H1 (cell line): ENCODE measurements around the gene RAVER2. TPM values are rescaled to one million over a fixed set of nuclear protein-coding genes. Genes with fewer than 3 reads are reported as not detected.
"Not testable (repeated sequence)": the region's sequence is repeated elsewhere in the genome, so short reads cannot be mapped to it uniquely, and the experiment has no call there.

Source experiments
- CTCF ChIA-PET: fragments of 300-600 bp; sonication (Branson Sonifier 250); formaldehyde crosslinking; loops from one replicate; lab custom pipeline; 2021; ENCODE audit not compliant: partially characterized antibody; lab: Charles Lee
- POLR2A ChIA-PET: fragments of 300-600 bp; sonication (Branson Sonifier 250); formaldehyde crosslinking; loops from one replicate; lab custom pipeline; 2021; ENCODE audit warnings: inconsistent platforms; ENCODE audit not compliant: partially characterized antibody; lab: Charles Lee
- DNase-seq, 2 experiments: peaks; one replicate each; pipeline versions ENCODE4 v3.0.0 to v3.0.0-alpha.2; 2010 to 2022; ENCODE audit warnings: low spot score in 2 of 2, low read depth in 1 of 2, mixed read lengths in 1 of 2
- FAIRE-seq: peaks from 2 replicates; lab custom pipeline; 2011; peaks lifted over from hg19 to GRCh38; lab: Jason Lieb, UNC
- H2AFZ ChIP-seq: 2 replicates; pipeline ENCODE4 v1.8.1; 2012; ENCODE audit warnings: low read length, inconsistent platforms
- H2AK5ac ChIP-seq: 2 replicates; pipeline ENCODE4 v1.6.1; 2013; ENCODE audit warnings: low read depth, low read length
- H2BK120ac ChIP-seq: replicated peaks from 2 replicates; pipeline ENCODE3; 2013; ENCODE audit warnings: low read depth, low read length, inconsistent platforms
- H2BK12ac ChIP-seq: 2 replicates; pipeline ENCODE4 v1.6.1; 2013; ENCODE audit warnings: low read depth, low read length
- H2BK15ac ChIP-seq: 2 replicates; pipeline ENCODE4 v1.6.1; 2013; ENCODE audit warnings: low read length
- H2BK20ac ChIP-seq: 2 replicates; pipeline ENCODE4 v1.6.1; 2013; ENCODE audit warnings: low read length
- H2BK5ac ChIP-seq: 2 replicates; pipeline ENCODE4 v1.6.1; 2013; ENCODE audit warnings: low read depth, low read length
- H3K14ac ChIP-seq: 2 replicates; pipeline ENCODE4 v1.6.1; 2013; ENCODE audit warnings: inconsistent platforms; ENCODE audit not compliant: insufficient read length
- H3K18ac ChIP-seq: 2 replicates; pipeline ENCODE4 v1.6.1; 2013; ENCODE audit warnings: low read length; ENCODE audit errors: extremely low read depth
- H3K23ac ChIP-seq: 2 replicates; pipeline ENCODE4 v1.6.1; 2013; ENCODE audit warnings: inconsistent platforms; ENCODE audit not compliant: insufficient read length
- H3K23me2 ChIP-seq: 2 replicates; pipeline ENCODE4 v1.6.1; 2013; ENCODE audit warnings: low read depth, low read length
- H3K27ac ChIP-seq: 2 replicates; pipeline ENCODE4 v1.6.1; 2011; ENCODE audit warnings: low read depth, low read length, inconsistent platforms
- H3K27me3 ChIP-seq, 4 experiments: replicated peaks in 1 of 4; 1 replicate in 1 of 4; 2 replicates in 3 of 4; pipeline versions ENCODE4 v1.6.1 to v1.8.1; 2011 to 2013; ENCODE audit warnings: low read length in 3 of 4, mild to moderate bottlenecking in 3 of 4, inconsistent platforms in 2 of 4, mixed read lengths in 2 of 4, moderate library complexity in 1 of 4; ENCODE audit not compliant: control insufficient read depth in 3 of 4, insufficient read depth in 3 of 4; ENCODE audit errors: extremely low read depth in 1 of 4
- H3K36me3 ChIP-seq, 4 experiments: 2 replicates each; pipeline versions ENCODE4 v1.6.1 to v1.8.1; 2011 to 2013; ENCODE audit warnings: mild to moderate bottlenecking in 4 of 4, low read length in 3 of 4, moderate library complexity in 2 of 4, control low read depth in 1 of 4, inconsistent platforms in 1 of 4; ENCODE audit not compliant: insufficient read depth in 4 of 4, control insufficient read depth in 2 of 4
- H3K4ac ChIP-seq: replicated peaks from 2 replicates; pipeline ENCODE3; 2013; ENCODE audit warnings: low read length, low read depth, mixed read lengths, inconsistent platforms; ENCODE audit not compliant: insufficient read length
- H3K4me1 ChIP-seq, 4 experiments: replicated peaks in 1 of 4; 1 replicate in 1 of 4; 2 replicates in 3 of 4; pipeline versions ENCODE4 v1.6.1 to v1.8.1; 2011 to 2013; ENCODE audit warnings: low read length in 3 of 4, inconsistent platforms in 2 of 4, mixed read lengths in 1 of 4; ENCODE audit not compliant: insufficient read depth in 4 of 4, control insufficient read depth in 3 of 4
- H3K4me2 ChIP-seq, 2 experiments: 2 replicates each; pipeline versions ENCODE4 v1.6.1 to v1.8.1; 2011 to 2013; ENCODE audit warnings: low read depth in 2 of 2, low read length in 2 of 2, control low read depth in 1 of 2, inconsistent platforms in 1 of 2, mild to moderate bottlenecking in 1 of 2; ENCODE audit not compliant: insufficient read depth in 1 of 2
- H3K4me3 ChIP-seq, 4 experiments: fragments of 200-600, 300-600 bp in 1 of 4; sonication (generic), shearing (Covaris generic), sonication (Bioruptor Twin) in 1 of 4; 2 replicates each; pipeline versions ENCODE4 v1.5.1 to v1.8.1; 2011 to 2016; ENCODE audit warnings: low read length in 4 of 4, low read depth in 3 of 4, control low read depth in 2 of 4, inconsistent platforms in 2 of 4, mild to moderate bottlenecking in 2 of 4, mixed read lengths in 1 of 4, moderate library complexity in 1 of 4; ENCODE audit not compliant: insufficient read depth in 2 of 4; ENCODE audit errors: extremely low read depth in 1 of 4
- H3K56ac ChIP-seq: replicated peaks from 2 replicates; pipeline ENCODE3; 2013; ENCODE audit warnings: low read depth, mild to moderate bottlenecking, mixed read lengths, low read length, inconsistent platforms; ENCODE audit not compliant: insufficient read length
- H3K79me1 ChIP-seq: 2 replicates; pipeline ENCODE4 v1.6.1; 2013; ENCODE audit warnings: low read depth, low read length, control low read depth
- H3K79me2 ChIP-seq, 2 experiments: 2 replicates each; pipeline versions ENCODE4 v1.6.1 to v1.8.1; 2012 to 2013; ENCODE audit warnings: low read length in 2 of 2, mild to moderate bottlenecking in 2 of 2, inconsistent platforms in 1 of 2; ENCODE audit not compliant: insufficient read depth in 2 of 2, control insufficient read depth in 1 of 2
- H3K9ac ChIP-seq, 4 experiments: replicated peaks in 1 of 4; 1 replicate in 1 of 4; 2 replicates in 3 of 4; pipeline versions ENCODE4 v1.6.1 to v1.8.1; 2011 to 2013; ENCODE audit warnings: low read depth in 3 of 4, low read length in 3 of 4, control low read depth in 2 of 4, mild to moderate bottlenecking in 2 of 4, moderate library complexity in 2 of 4, inconsistent platforms in 1 of 4; ENCODE audit errors: extremely low read depth in 1 of 4
- H3K9me3 ChIP-seq, 2 experiments: 2 replicates each; pipeline versions ENCODE4 v1.6.1 to v1.8.1; 2012 to 2013; ENCODE audit warnings: mild to moderate bottlenecking in 2 of 2, moderate library complexity in 2 of 2, control low read depth in 1 of 2, inconsistent platforms in 1 of 2, low read depth in 1 of 2, low read length in 1 of 2, mixed read lengths in 1 of 2; ENCODE audit not compliant: insufficient read depth in 2 of 2
- H4K20me1 ChIP-seq, 2 experiments: replicated peaks in 1 of 2; 2 replicates each; pipeline versions ENCODE3 to v1.8.1; 2011 to 2013; ENCODE audit warnings: inconsistent platforms in 2 of 2, low read length in 2 of 2, mild to moderate bottlenecking in 1 of 2; ENCODE audit not compliant: insufficient read depth in 2 of 2, control insufficient read depth in 1 of 2
- H4K5ac ChIP-seq: 2 replicates; pipeline ENCODE4 v1.6.1; 2013; ENCODE audit warnings: low read length, low read depth, mixed read lengths, inconsistent platforms; ENCODE audit not compliant: insufficient read length
- H4K8ac ChIP-seq: 2 replicates; pipeline ENCODE4 v1.8.0; 2013; ENCODE audit warnings: mild to moderate bottlenecking, moderate library complexity, low read length, inconsistent platforms; ENCODE audit not compliant: insufficient read depth; ENCODE audit errors: extremely low read depth
- H4K91ac ChIP-seq: replicated peaks from 2 replicates; pipeline ENCODE3; 2013; ENCODE audit warnings: low read length, mixed read lengths, inconsistent platforms; ENCODE audit not compliant: insufficient read length
- WGBS, 2 experiments: shearing (Covaris generic) in 1 of 2; methylation state at CpG; one replicate each; pipeline versions ENCODE4 v1.1.6 to v1.1.7; 2013 to 2015; ENCODE audit warnings: low lambda C conversion rate in 2 of 2, mixed read lengths in 2 of 2, inconsistent platforms in 1 of 2, low coverage in 1 of 2, missing lambda C conversion rate in 1 of 2; ENCODE audit not compliant: insufficient replicate concordance in 2 of 2, insufficient coverage in 1 of 2, insufficient read length in 1 of 2; ENCODE audit errors: extremely low coverage in 1 of 2, missing lambda C conversion rate in 1 of 2; 5-methylcytosine and 5-hydroxymethylcytosine counted together
- polyA plus RNA-seq, 7 experiments: library from polyadenylated mRNA; depleted of rRNA in 3 of 7; stranded (reverse) in 5 of 7; unstranded in 2 of 7; fragments of >200 nt in 5 of 7; fragments of 200-250 nt in 2 of 7; gene quantifications; 1 replicate in 5 of 7; 2 replicates in 1 of 7; 4 replicates in 1 of 7; pipeline versions ENCODE4 v1.2.1 to v1.2.3, GENCODE V29; 2011 to 2013; ENCODE audit warnings: missing spikeins in 2 of 7, mixed read lengths in 2 of 7
- total RNA-seq: library from RNA; stranded (reverse); fragmentation: NEBNext Ultra II Directional; extraction: Animal tissue kit (Norgen Biotek cat#: 25700); gene quantifications from 2 replicates; pipeline ENCODE4 v1.2.1, GENCODE V29; 2021

The RAVER2 gene
- total and polyA plus RNA-seq, 2 of the 8 experiments (the other 6 are each of a cell fraction or from before 2014, with no cell fraction given), result 10.5 to 19.5 TPM

GRCh38 chr1:64782044-64782443, 37.2 kb downstream of the RAVER2 start:
- H4K20me1 ChIP-seq, DNase-seq, H4K5ac ChIP-seq, H3K9ac ChIP-seq, H3K79me1 ChIP-seq, POLR2A ChIA-PET, H2BK15ac ChIP-seq, H2BK120ac ChIP-seq, FAIRE-seq, H3K56ac ChIP-seq, H3K23me2 ChIP-seq, CTCF ChIA-PET, H3K27ac ChIP-seq, H4K91ac ChIP-seq, H2AK5ac ChIP-seq, H3K4me3 ChIP-seq, H2BK5ac ChIP-seq, H2BK12ac ChIP-seq, H3K4me1 ChIP-seq, H3K23ac ChIP-seq, H3K27me3 ChIP-seq, H3K18ac ChIP-seq, H3K79me2 ChIP-seq, H4K8ac ChIP-seq, H2BK20ac ChIP-seq, H3K9me3 ChIP-seq, H3K4ac ChIP-seq, H3K4me2 ChIP-seq, H2AFZ ChIP-seq, H3K14ac ChIP-seq: not testable (repeated sequence)
- peaks cover 0 to 11% (median 6%) of the 10 kb centered on the region in 4 experiments; a peak in 4 of 8 replicates for H3K36me3 ChIP-seq
- WGBS, 2 experiments, result 87% methylated on average over 6 of the region's 6 CpGs; no CpG with 5 or more reads in 1 of the 2 experiments

DNA sequence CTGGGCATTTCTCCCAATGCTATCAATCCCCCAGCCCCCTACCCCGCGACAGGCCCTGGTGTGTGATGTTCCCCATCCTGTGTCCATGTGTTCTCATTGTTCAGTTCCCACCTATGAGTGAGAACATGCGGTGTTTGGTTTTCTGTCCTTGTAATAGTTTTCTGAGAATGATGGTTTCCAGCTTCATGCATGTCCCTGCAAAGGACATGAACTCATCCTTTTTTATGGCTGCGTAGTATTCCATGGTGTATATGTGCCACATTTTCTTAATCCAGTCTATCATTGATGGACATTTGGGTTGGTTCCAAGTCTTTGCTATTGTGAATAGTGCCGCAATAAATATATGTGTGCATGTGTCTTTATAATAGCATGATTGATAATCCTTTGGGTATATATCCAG, 38.0 kb downstream of the RAVER2 start:
- H3K14ac ChIP-seq, POLR2A ChIA-PET, H2BK12ac ChIP-seq, H3K18ac ChIP-seq, H3K56ac ChIP-seq, H3K9ac ChIP-seq, H3K27me3 ChIP-seq, H3K4me1 ChIP-seq, H2AFZ ChIP-seq, H3K23ac ChIP-seq, H3K4me2 ChIP-seq, H3K4me3 ChIP-seq, H4K8ac ChIP-seq, H3K27ac ChIP-seq, H2BK15ac ChIP-seq, H3K23me2 ChIP-seq, H3K9me3 ChIP-seq, H3K79me2 ChIP-seq, H3K4ac ChIP-seq, H2BK20ac ChIP-seq, H4K91ac ChIP-seq, H2BK120ac ChIP-seq, FAIRE-seq, H4K20me1 ChIP-seq, H2BK5ac ChIP-seq, DNase-seq, H4K5ac ChIP-seq, H3K79me1 ChIP-seq, H2AK5ac ChIP-seq: not testable (repeated sequence)
- CTCF ChIA-PET, result interaction anchor here (0.6 kb wide), 1 partner anchor 19 kb away, joined by 3 read pairs; no protein-coding TSS in a partner anchor
- WGBS, 2 experiments, result 92% methylated on average over 5 of the region's 5 CpGs; no CpG with 5 or more reads in 1 of the 2 experiments
- peaks cover 0 to 11% (median 6%) of the 10 kb centered on the region in 4 experiments; a peak in 4 of 8 replicates for H3K36me3 ChIP-seq
